CD8-positive, alpha-beta memory T cell (primary cell): ENCODE results near the gene NEURL1B. TPM values are rescaled to one million over a fixed set of nuclear protein-coding genes. Genes with fewer than 3 reads are reported as not detected.

Source experiments
- CTCF ChIA-PET: fragments of 350-600 bp; sonication (Branson Sonifier 250); formaldehyde crosslinking; loops from one replicate; lab custom pipeline; 2021; ENCODE audit warnings: antibody characterized with exemption; lab: Charles Lee
- POLR2A ChIA-PET: fragments of 350-600 bp; sonication (Branson Sonifier 250); formaldehyde crosslinking; loops from one replicate; lab custom pipeline; 2021; ENCODE audit warnings: antibody characterized with exemption; lab: Charles Lee
- DNase-seq, 5 donors: peaks; one replicate each; pipeline versions ENCODE4 v3.0.0 to v3.0.0-alpha.2; 2020 to 2022; ENCODE audit warnings: mixed read lengths in 1 of 5
- H3K27ac ChIP-seq: one replicate; pipeline ENCODE4 v1.7.0; 2013; ENCODE audit warnings: low read depth, mild to moderate bottlenecking, low read length, moderate library complexity
- H3K27me3 ChIP-seq: 2 replicates; pipeline ENCODE4 v1.7.0; 2013; ENCODE audit warnings: low read length, mild to moderate bottlenecking; ENCODE audit not compliant: insufficient read depth, poor library complexity, severe bottlenecking
- H3K36me3 ChIP-seq: 2 replicates; pipeline ENCODE4 v1.7.0; 2013; ENCODE audit warnings: mild to moderate bottlenecking, low read length, moderate library complexity; ENCODE audit not compliant: insufficient read depth
- H3K4me1 ChIP-seq: 2 replicates; pipeline ENCODE4 v1.7.0; 2013; ENCODE audit warnings: mild to moderate bottlenecking, low read length, moderate library complexity; ENCODE audit not compliant: insufficient read depth
- H3K4me3 ChIP-seq: 2 replicates; pipeline ENCODE4 v1.7.0; 2013; ENCODE audit warnings: mild to moderate bottlenecking, low read length
- H3K9me3 ChIP-seq: 2 replicates; pipeline ENCODE4 v1.7.0; 2013; ENCODE audit warnings: mild to moderate bottlenecking, low read length
- H3K27ac Mint-ChIP-seq, 8 donors: one replicate each; pipeline ENCODE4 v1.8.0; 2020 to 2021; ENCODE audit warnings: mixed read lengths in 8 of 8, mild to moderate bottlenecking in 6 of 8, inconsistent platforms in 3 of 8, moderate library complexity in 3 of 8
- H3K27me3 Mint-ChIP-seq, 2 donors: one replicate each; pipeline ENCODE4 v1.8.0; 2020 to 2021; ENCODE audit warnings: mixed read lengths in 2 of 2, mild to moderate bottlenecking in 1 of 2, moderate library complexity in 1 of 2
- H3K36me3 Mint-ChIP-seq, 3 donors: one replicate each; pipeline ENCODE4 v1.8.0; 2020 to 2021; ENCODE audit warnings: mixed read lengths in 3 of 3, inconsistent platforms in 1 of 3, mild to moderate bottlenecking in 1 of 3
- H3K4me1 Mint-ChIP-seq, 3 donors: one replicate each; pipeline ENCODE4 v1.8.0; 2020 to 2021; ENCODE audit warnings: mixed read lengths in 3 of 3, inconsistent platforms in 1 of 3, mild to moderate bottlenecking in 1 of 3
- H3K4me3 Mint-ChIP-seq, 7 donors: one replicate each; pipeline ENCODE4 v1.8.0; 2020 to 2021; ENCODE audit warnings: mixed read lengths in 7 of 7, mild to moderate bottlenecking in 6 of 7, moderate library complexity in 4 of 7, inconsistent platforms in 2 of 7
- H3K9me3 Mint-ChIP-seq, 5 donors: one replicate each; pipeline ENCODE4 v1.8.0; 2020 to 2022; ENCODE audit warnings: mixed read lengths in 5 of 5, mild to moderate bottlenecking in 3 of 5, moderate library complexity in 2 of 5, inconsistent platforms in 1 of 5
- polyA plus RNA-seq: library from polyadenylated mRNA; unstranded; fragments of 300-500 nt; fragmentation: Illumina TruSeq; gene quantifications from one replicate; pipeline ENCODE4 v1.2.3, GENCODE V29; 2021
- total RNA-seq, 2 experiments: library from RNA; stranded (reverse); gene quantifications; one replicate each; pipeline ENCODE4 v1.2.3, GENCODE V29; 2021

NEURL1B gene
- total and polyA plus RNA-seq, 3 experiments from 2014 or later = 0.04 to 0.13 TPM; not detected in 1

GRCh38 chr5:172683645-172684471 is 42.8 kb downstream of the NEURL1B start:
- DNase-seq = peak; percentile 58 to 76 (median 67)
- Histone ChIP-seq H3K4me1 (peaks cover 7% of the 10 kb centered on the region), H3K36me3 (no peaks in the 10 kb centered on the region), H3K27me3 (no peaks in the 10 kb centered on the region), H3K4me3 (peak overlapping the region; percentile 41), H3K9me3 (no peaks in the 10 kb centered on the region), H3K27ac (no peak overlapping the region)
- Mint-ChIP-seq H3K9me3 (peaks cover 0 to 2% (median 0%) of the 10 kb centered on the region in 5 donors), H3K4me3 (peak overlapping the region; percentile 68 to 83 (median 80)), H3K27me3 (peaks cover 1 to 4% of the 10 kb centered on the region in 2 donors), H3K36me3 (no peaks in the 10 kb centered on the region), H3K27ac (peak overlapping the region; percentile 70 to 89 (median 82)), H3K4me1 (peaks cover 14 to 18% (median 17%) of the 10 kb centered on the region in 3 donors)
- POLR2A ChIA-PET = interaction anchor here (0.6 to 1.6 kb wide), 3 partner anchors 13 to 677 kb away, joined by 3 to 5 read pairs (median 3); partner anchors contain the start of gene DUSP1
- CTCF ChIA-PET = interaction anchor here (0.9 to 2.4 kb wide), 2 partner anchors 14 to 31 kb away, joined by 3 to 12 read pairs; no protein-coding TSS in a partner anchor

- Histone ChIP-seq H3K4me1 (peaks cover 11% of the 10 kb centered on the region), H3K4me3 (no peak overlapping the region), H3K36me3 (no peaks in the 10 kb centered on the region), H3K9me3 (no peaks in the 10 kb centered on the region), H3K27ac (no peak overlapping the region), H3K27me3 (no peaks in the 10 kb centered on the region)
- Mint-ChIP-seq H3K9me3 (peaks cover 0 to 2% (median 0%) of the 10 kb centered on the region in 5 donors), H3K36me3 (no peaks in the 10 kb centered on the region), H3K27ac (peak overlapping the region in 3 of 8 donors; percentile 85 to 89 (median 87)), H3K4me3 (peak overlapping the region in 1 of 7 donors; percentile 79), H3K27me3 (peaks cover 1 to 4% of the 10 kb centered on the region in 2 donors), H3K4me1 (peaks cover 14 to 18% (median 17%) of the 10 kb centered on the region in 3 donors)
- DNase-seq = no peak
- ChIA-PET CTCF (interaction anchor here (1.3 to 2.4 kb wide), 2 partner anchors 8 to 13 kb away, joined by 3 to 12 read pairs; no protein-coding TSS in a partner anchor), POLR2A (interaction anchor here (1.6 kb wide), 1 partner anchor 12 kb away, joined by 5 read pairs; no protein-coding TSS in a partner anchor)
These were observed 44.0 kb downstream of the NEURL1B start for GRCh38 chr5:172685091-172685490.

GRCh38 chr5:172686111-172686510 is 45.0 kb downstream of the NEURL1B start:
- Mint-ChIP-seq H3K27ac (no peak overlapping the region), H3K4me1 (peaks cover 14 to 18% (median 17%) of the 10 kb centered on the region in 3 donors), H3K4me3 (no peak overlapping the region), H3K27me3 (peaks cover 3 to 4% of the 10 kb centered on the region in 2 donors), H3K36me3 (no peaks in the 10 kb centered on the region), H3K9me3 (peaks cover 0 to 2% (median 0%) of the 10 kb centered on the region in 5 donors)
- DNase-seq = no peak
- Histone ChIP-seq H3K9me3 (no peaks in the 10 kb centered on the region), H3K4me3 (no peak overlapping the region), H3K36me3 (no peaks in the 10 kb centered on the region), H3K27me3 (no peaks in the 10 kb centered on the region), H3K27ac (no peak overlapping the region), H3K4me1 (peaks cover 11% of the 10 kb centered on the region)
- ChIA-PET CTCF (interaction anchor here (1.3 to 2.7 kb wide), 4 partner anchors 9 to 12 kb away, joined by 3 to 12 read pairs (median 6); no protein-coding TSS in a partner anchor), POLR2A (no interaction called here)

GRCh38 chr5:172686539-172687390 is 45.7 kb downstream of the NEURL1B start:
- POLR2A ChIA-PET = no interaction called here
- Histone ChIP-seq H3K36me3 (no peaks in the 10 kb centered on the region), H3K4me1 (peaks cover 11% of the 10 kb centered on the region), H3K27me3 (no peaks in the 10 kb centered on the region), H3K27ac (no peak overlapping the region), H3K9me3 (no peaks in the 10 kb centered on the region), H3K4me3 (no peak overlapping the region)
- peaks cover 0 to 2% (median 0%) of the 10 kb centered on the region in 5 donors for H3K9me3 Mint-ChIP-seq
- peak overlapping the region in 1 of 8 donors; percentile 50 for H3K27ac Mint-ChIP-seq
- H3K27me3 Mint-ChIP-seq = peaks cover 3 to 4% of the 10 kb centered on the region in 2 donors
- peaks cover 14 to 18% (median 17%) of the 10 kb centered on the region in 3 donors for H3K4me1 Mint-ChIP-seq
- H3K4me3 Mint-ChIP-seq = no peak overlapping the region
- no peak for DNase-seq
- CTCF ChIA-PET = interaction anchor here (1.4 to 2.7 kb wide), 2 partner anchors 9 to 11 kb away, joined by 6 to 7 read pairs; no protein-coding TSS in a partner anchor
- no peaks in the 10 kb centered on the region for H3K36me3 Mint-ChIP-seq

DNA sequence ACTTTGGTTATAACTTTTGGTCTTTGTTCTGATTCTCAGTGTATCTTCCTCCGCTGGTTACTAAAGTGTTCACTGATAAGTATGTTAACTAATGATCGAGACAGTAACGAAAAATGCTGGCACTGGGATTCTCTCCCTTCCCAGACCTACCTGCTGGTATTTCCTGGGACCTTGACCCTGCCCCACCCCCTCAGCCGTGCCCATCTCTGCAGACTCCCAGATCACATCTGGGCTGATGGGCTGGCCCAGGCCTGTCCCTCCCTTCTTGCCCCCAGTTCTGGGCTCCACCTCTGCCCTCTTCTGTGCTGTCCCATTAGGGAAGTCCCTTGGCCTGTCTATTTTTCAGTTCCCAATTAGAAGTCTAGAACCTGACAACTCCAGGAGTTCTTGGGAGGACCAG is 46.9 kb downstream of the NEURL1B start:
- Mint-ChIP-seq H3K4me1 (peaks cover 11 to 14% (median 13%) of the 10 kb centered on the region in 3 donors), H3K27me3 (peaks cover 3 to 4% of the 10 kb centered on the region in 2 donors), H3K27ac (peak overlapping the region in 6 of 8 donors; percentile 50 to 85 (median 76)), H3K36me3 (no peaks in the 10 kb centered on the region), H3K9me3 (peaks cover 0 to under 1% (median 0%) of the 10 kb centered on the region in 5 donors), H3K4me3 (no peak overlapping the region)
- Histone ChIP-seq H3K36me3 (no peaks in the 10 kb centered on the region), H3K27me3 (no peaks in the 10 kb centered on the region), H3K4me1 (peaks cover 11% of the 10 kb centered on the region), H3K27ac (no peak overlapping the region), H3K9me3 (no peaks in the 10 kb centered on the region), H3K4me3 (no peak overlapping the region)
- DNase-seq = no peak
- POLR2A ChIA-PET = no interaction called here
- CTCF ChIA-PET = interaction anchor here (1.7 to 2.7 kb wide), 2 partner anchors 8 to 10 kb away, joined by 6 to 7 read pairs; no protein-coding TSS in a partner anchor

DNA sequence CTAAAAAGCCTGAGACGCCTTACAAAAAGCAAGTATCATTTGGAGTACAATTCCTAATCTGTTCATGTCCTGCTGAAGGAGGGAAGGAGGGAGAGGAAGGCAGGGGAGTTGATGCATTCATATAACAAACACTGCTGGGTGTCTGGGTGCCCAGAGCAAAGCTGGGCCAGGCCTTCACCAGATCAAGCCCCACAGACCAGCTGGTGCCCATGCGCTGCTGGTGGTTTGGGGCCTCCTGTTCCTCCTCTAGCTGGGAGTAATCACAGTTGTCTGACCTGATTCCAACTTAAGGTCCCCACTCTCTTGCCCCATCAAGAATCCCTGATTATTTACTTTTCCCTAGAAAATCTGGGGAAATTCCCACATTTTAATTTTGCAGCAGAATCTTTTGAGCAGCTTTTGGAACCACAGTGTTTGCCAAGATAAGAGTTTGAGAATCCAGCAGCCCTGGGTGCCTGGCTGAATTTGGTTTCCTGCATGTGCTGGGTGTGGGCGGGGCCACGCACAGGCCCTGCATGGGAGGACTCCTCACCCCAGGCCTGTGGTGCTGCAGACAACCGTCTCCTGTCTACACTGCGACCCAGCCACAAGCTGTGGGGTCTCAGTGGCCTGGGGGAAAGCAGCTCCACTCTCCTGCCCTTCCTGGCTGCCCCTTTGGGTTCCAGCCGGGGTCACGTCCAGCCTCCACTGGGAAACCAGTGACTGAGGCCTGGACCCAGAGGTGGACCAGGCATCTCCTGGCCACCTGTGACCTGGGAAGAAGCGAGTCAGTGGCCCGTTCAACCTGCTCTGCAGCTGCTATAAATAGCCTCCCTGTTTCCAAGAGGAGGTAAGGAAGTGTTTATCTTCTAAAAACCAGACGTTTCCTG is 47.5 kb downstream of the NEURL1B start:
- H3K27ac Mint-ChIP-seq = peak overlapping the region in 6 of 8 donors; percentile 50 to 85 (median 76)
- H3K27ac ChIP-seq = no peak overlapping the region
- H3K9me3 Mint-ChIP-seq = no peaks in the 10 kb centered on the region
- H3K27me3 Mint-ChIP-seq = peaks cover 3 to 4% of the 10 kb centered on the region in 2 donors
- H3K36me3 Mint-ChIP-seq = no peaks in the 10 kb centered on the region
- no peaks in the 10 kb centered on the region for H3K36me3 ChIP-seq
- CTCF ChIA-PET = interaction anchor here (1.7 kb wide), 1 partner anchor 9 kb away, joined by 6 read pairs; no protein-coding TSS in a partner anchor
- no peak overlapping the region for H3K4me3 ChIP-seq
- H3K27me3 ChIP-seq = no peaks in the 10 kb centered on the region
- H3K4me1 ChIP-seq = peaks cover 11% of the 10 kb centered on the region
- DNase-seq = peak in 1 of 5 donors; percentile 51
- H3K9me3 ChIP-seq = no peaks in the 10 kb centered on the region
- peaks cover 11 to 13% (median 12%) of the 10 kb centered on the region in 3 donors for H3K4me1 Mint-ChIP-seq
- POLR2A ChIA-PET = no interaction called here
- H3K4me3 Mint-ChIP-seq = no peak overlapping the region

- POLR2A ChIA-PET = no interaction called here
- no peak overlapping the region for H3K27ac ChIP-seq
- H3K9me3 Mint-ChIP-seq = no peaks in the 10 kb centered on the region
These were observed 48.1 kb downstream of the NEURL1B start for GRCh38 chr5:172689218-172689572.

More at GRCh38 chr5:172689218-172689572, 48.1 kb downstream of the NEURL1B start:
- Histone ChIP-seq H3K27me3 (no peaks in the 10 kb centered on the region), H3K4me1 (peaks cover 11% of the 10 kb centered on the region), H3K36me3 (no peaks in the 10 kb centered on the region), H3K4me3 (no peak overlapping the region), H3K9me3 (no peaks in the 10 kb centered on the region)
- Mint-ChIP-seq H3K27ac (peak overlapping the region in 2 of 8 donors; percentile 19 to 42), H3K4me1 (peaks cover 10 to 12% (median 10%) of the 10 kb centered on the region in 3 donors), H3K4me3 (no peak overlapping the region), H3K27me3 (peaks cover 3 to 4% of the 10 kb centered on the region in 2 donors), H3K36me3 (no peaks in the 10 kb centered on the region)
- DNase-seq = no peak
- CTCF ChIA-PET = interaction anchor here (1.7 kb wide), 1 partner anchor 8 kb away, joined by 6 read pairs; no protein-coding TSS in a partner anchor
